NCI-H1930 (cell line): ENCODE results near the gene LGI2.

Experiments
- DNase-seq, 2 experiments: peaks; one replicate each; lab custom pipeline; 2025; lab: John Stamatoyannopoulos, UW

The LGI2 gene

GRCh38 chr4:24995346-24995919, 35.3 kb downstream of the LGI2 start:
- no peak for DNase-seq

DNA sequence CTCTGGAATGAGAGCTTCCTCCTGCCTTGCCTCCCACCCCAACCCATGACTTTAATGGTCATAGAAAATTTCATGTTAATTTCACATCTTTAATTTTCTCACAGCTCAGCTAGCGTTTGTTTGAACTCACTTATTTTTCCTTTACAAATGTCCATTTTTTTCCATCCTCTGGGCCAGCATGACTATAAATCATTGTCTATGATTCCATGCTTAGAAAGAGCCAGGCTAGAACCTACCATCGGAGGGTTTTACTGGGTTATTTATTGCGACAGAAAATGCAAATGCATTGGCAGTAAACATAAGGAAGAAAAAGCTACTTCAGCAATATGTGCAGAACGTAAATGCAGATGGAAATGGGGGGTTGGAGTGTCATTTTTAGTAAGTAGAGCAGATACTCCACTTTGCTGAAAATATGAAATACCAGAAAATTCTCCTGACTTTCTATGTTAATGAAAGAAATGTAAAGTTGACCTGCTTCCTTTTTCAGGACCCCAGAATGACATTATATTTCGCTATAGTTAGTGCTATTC, 37.1 kb downstream of the LGI2 start:
- no peak for DNase-seq

DNA sequence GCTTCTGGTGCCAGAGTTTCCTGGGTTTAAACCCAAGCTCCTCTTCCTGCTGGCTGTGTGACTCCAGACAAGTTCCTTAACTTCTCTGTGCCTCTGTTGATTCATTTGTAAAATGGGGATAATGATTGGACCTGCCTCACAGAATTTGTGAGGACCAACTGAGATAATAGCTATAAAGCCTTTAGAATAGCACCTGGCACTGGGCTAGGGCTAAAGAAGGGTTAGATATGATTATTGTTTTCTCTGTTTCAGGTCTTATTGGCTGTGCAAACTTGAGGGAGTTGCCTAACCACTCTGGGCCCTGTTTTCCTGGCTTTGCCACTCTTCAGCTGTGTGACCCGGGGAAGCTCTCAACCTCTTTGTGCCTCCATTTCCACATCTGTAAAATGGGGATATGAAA, 37.8 kb downstream of the LGI2 start:
- DNase-seq: no peak

DNA sequence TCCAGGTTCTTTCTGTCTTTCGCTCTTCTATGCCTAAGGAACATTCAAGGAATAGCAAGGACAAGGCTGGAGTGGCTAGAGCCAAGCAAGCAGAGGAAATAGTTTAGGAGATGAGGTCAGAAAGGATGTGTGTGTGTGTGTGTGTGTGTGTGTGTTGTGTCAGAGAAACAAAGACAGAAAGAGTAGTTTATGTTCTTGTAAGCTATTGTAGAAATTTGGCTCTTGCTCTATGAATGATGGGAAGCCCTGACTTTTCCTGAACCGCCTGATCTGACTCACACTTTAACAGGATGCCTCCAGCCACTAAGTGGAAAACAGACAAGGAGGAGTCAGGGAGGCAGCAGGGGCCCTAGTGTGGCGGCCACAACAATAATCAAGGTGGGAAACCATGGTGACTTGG, 39.7 kb downstream of the LGI2 start:
- no peak for DNase-seq

DNA sequence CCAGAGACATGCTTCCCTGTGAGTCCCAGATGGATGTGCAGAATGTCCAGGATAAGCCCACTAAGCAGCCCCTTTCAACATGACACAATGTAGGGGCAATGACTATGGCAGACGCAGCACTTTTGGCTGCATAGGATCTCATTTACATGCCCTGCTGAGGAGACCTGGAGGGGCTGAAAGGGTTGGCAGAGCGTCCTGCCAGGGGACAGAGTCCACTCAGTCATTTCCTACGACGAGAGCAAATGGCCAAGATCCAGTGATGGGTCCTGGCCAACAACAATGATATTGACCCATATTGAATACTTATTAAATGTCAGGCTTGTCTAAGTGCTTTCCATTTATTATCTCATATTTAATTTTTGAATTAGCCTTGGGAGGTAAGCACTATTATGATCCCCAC, 41.4 kb downstream of the LGI2 start:
- DNase-seq: no peak

DNA sequence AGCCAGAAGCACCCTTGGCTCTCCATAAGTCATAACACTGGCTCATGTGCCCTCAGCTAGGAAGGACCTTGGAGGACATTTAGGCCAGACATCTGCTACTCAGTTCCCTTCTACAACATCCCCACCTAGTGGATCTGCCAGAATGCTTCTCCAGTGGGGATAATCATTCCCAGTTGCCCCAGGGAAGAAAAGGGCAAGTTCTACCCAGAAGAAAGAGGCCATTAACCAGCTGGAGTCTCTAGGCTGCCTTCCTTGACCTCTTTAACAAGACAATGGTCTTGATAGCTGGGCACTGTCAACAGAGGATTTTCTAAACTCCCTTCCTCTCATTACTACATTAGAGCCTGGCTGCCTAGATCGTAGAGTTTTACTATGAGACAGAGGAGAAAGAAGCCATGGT, 42.0 kb downstream of the LGI2 start:
- DNase-seq: peak in 1 of 2 experiments; percentile 26

- DNase-seq: no peak
Measured at GRCh38 chr4:24984602-24985532, 45.9 kb downstream of the LGI2 start.

- no peak for DNase-seq
Measured at GRCh38 chr4:24980740-24981139, 50.0 kb downstream of the LGI2 start.

- peak; percentile 9 to 46 for DNase-seq
Measured at GRCh38 chr4:24980064-24980690, 50.6 kb downstream of the LGI2 start.

DNA sequence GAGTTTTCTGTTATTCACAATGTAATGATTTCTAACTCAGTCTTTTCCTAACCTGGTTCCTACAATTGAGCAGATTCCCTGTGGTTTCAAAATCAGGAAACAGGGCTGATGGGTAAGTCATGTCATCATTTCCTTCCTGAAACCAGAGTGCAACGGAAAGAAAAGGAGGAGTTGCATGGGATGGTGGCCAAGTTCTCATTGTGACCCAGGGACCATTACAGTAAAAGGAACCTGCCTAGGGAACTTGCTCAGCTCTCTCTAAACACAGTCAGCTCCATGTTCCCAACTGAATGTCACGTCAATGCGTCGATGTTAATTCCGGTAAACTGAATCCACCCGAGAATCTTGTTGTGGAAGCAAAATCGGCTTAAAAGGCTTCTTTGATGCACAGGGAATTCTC, 51.2 kb downstream of the LGI2 start:
- DNase-seq: no peak

- no peak for DNase-seq
Measured at GRCh38 chr4:24978291-24979075, 52.3 kb downstream of the LGI2 start.

- DNase-seq: no peak
Measured at GRCh38 chr4:24975510-24975909, 55.2 kb downstream of the LGI2 start.

- DNase-seq: no peak
Measured at GRCh38 chr4:24973747-24974601, 56.8 kb downstream of the LGI2 start.

DNA sequence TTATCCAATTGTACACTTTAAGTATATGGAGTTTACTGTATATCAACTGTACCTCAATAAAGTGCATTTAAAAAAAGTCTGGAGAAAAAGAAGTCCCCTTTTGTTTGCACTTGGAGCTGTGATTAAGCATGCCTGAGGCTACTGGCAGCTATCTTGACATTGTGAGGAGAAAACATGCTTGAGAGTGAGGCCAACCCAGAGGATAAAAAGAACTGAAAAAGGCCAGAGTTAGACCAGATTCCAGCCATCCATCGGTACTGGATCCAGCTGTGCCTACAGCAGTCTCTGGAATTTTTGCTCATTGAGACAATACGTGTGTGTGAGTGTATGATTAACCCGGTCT, 57.4 kb downstream of the LGI2 start:
- DNase-seq: no peak

DNA sequence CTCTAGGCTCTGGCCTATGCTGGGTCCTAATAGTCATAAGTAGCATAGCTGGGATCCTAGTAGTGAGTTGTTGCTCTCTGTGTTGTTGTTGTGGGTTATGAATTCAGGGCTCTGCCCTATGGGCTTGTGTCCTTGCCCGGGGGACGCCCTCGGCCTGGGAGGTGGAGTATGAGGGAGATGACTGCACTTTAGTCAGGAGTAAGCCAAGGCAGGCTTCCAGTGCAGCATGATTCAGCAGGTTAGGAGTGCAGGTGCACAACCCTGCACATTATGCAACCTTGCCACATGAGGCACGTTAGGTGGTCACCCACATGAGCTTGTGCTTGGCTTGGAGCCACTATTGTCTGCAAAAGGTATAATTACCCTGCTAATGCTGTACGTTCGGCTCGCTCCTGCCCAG, 59.6 kb downstream of the LGI2 start:
- no peak for DNase-seq

GRCh38 chr4:24970635-24971034, 60.1 kb downstream of the LGI2 start:
- DNase-seq: no peak

- no peak for DNase-seq
Measured at GRCh38 chr4:24970191-24970590, 60.6 kb downstream of the LGI2 start.

DNA sequence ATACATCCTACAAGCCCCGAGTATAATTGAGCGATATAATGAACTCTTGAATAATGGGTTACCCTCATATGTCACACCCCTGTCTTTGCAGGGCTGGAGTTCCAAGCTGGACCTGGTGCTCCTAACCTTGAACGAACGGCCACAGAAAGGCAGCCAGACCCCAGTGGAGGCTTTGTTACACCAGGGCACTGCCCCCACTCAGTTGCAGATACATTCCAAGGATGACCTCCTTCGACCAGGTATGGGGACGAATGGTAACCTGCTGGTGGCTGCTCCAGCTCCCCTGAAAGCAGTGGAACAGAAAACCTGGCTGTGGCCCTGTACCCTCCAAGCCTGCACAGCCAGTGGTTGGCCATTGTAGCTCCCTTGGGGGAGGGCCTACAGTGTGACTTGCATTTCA, 61.3 kb downstream of the LGI2 start:
- no peak for DNase-seq

DNA sequence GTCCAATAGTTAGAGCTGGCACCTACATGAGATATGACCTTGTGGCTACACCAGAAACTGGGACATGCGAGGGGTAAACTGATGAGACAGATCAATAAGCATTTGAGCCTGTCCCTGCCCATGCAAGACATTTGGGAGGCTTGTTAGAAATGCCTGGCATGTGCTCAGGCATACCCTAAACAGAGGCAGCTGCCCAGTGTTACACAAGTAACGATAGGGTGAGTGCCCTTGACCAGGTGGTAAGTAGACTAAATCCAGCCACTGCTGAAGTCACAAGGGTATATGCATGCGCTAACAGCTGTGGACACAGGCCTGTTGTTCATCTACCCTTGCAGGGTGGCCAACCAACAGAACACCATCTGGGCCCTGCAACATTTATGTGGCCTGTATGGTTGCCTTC, 61.8 kb downstream of the LGI2 start:
- no peak for DNase-seq

DNA sequence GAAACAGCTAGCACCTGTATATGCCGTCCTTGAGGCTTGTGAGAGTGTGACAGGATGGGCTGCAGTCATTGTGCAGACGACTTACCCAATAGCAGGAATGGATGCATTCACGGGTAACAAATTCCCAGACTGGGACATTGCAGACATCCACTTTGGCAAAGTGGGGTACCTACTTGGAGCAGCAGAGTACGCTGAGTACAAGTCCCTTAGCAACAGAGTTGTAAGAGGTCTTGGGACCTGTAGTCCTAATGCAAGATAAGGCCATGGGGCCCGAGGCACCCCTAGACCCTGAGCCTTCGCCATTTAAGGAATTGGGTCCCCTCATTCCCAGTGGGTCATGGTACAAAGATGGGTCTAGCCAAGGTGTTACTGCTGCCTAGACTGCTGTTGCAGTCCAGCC, 62.5 kb downstream of the LGI2 start:
- DNase-seq: no peak

DNA sequence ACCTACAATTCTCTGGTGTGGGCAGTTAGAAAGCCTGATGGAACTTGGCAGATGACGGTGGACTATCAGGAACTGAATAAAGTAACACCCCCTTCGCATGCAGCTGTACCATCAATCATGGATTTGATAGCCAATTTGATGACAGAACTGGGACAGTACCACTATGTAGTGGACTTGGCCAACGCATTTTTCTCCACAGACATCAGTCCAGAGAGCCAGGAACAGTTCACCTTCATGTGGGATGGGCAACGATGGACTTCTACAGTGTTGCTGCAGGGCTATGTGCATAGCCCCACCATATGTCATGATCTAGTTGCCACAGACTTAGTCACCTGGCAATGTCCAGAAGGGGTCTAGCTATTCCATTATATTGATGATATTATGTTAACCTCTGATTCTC, 63.4 kb downstream of the LGI2 start:
- DNase-seq: no peak
